Measurements from ENCODE around the gene DLG1. TPM values are rescaled to one million over a fixed set of nuclear protein-coding genes. Genes with fewer than 3 reads are reported as not detected.

The DLG1 gene
- 38.2 and 53.4 TPM in 2 replicates for total RNA-seq

DNA sequence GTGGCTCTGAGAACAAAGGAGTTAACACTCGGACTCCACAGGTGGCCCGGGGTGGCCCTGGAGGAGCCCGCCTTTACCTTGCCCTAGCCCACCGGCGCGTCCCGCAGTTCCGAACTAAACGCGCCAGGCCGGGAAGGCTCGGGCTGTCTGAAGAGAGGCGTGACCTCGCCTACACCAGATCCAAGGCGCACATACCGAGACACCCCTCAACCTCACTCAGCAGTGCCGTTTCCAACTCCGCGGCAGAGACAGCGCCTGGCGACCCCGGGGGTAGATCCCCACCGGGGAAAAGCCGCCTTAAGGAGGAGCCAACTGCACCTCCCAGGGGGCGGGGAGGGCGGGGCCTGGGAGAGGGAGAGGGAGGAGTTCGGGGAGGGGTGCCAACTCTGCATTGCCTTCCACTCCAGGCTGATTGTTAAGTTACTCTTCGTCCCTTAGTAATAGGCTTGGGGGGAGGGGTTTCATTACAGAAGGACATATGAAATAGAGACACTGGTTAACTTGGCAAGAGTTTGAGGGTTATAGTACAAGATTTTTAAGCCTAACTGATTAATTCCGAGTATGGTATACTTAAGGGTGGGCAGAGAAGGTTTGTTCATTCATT lies at the start of gene DLG1:
TSS of gene DLG1 (minus strand) at position 272 of the 604 bp plus-strand sequence. CDS start 1,408 bp downstream, outside the sequence.

DNA sequence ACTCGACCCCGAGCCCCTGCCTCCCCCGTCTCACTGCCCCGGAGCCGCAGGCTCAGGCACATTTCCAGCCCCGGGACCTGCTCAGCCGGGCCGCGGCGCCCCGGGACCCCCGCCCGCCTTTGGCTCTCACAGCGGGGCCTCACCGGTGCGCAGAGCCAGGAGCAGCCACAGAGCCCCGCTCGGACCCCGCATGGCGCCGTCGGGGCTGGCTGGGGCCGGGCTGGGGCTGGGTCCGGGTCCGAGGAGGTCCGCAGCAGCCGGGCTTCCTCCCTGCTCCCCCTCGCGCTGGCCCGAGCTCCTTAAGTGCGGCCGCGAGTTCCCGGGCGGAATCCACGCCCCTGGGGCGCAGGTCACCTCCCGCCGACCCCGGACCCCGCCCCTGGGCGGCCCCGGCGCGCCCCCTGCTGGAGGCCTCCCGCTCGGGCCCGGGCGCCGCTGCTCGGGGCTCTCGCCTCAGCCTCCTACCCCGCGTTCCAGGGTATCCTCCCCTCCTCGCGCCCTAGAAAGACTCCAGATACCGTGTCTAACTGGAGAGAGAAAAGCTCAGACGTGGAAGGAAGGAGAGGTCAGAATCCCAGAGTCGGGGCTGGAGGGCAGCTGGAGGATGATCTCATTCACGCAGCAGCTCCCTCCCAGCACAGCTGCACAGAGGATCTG lies 268.8 kb downstream of the DLG1 start, which contains the start of gene MELTF:
TSS of gene MELTF (minus strand) at position 307 of the 657 bp plus-strand sequence. CDS start at position 192, 115 bp downstream.

Measured in epithelial cell of alveolus of lung (primary cell).